HepG2 (cell line): ENCODE data around the gene ARHGAP33. TPM values are rescaled to one million over a fixed set of nuclear protein-coding genes. Genes with fewer than 3 reads are reported as not detected.

Experiments used
- CEBPG ChIP-seq: IDR thresholded peaks from 2 replicates; pipeline ENCODE4 v1.6.1; 2016
- CEBPZ ChIP-seq: IDR thresholded peaks from 2 replicates; pipeline ENCODE4 v1.6.1; 2012; ENCODE audit warnings: low read length, improper control_type of control experiment
- MEF2D ChIP-seq: sonication (generic); formaldehyde crosslinking; IDR thresholded peaks from 2 replicates; pipeline ENCODE4 v1.5.1; 2020; ENCODE audit warnings: mild to moderate bottlenecking, missing genetic modification reagents
- NR1H2 ChIP-seq: sonication (generic); formaldehyde crosslinking; IDR thresholded peaks from 2 replicates; pipeline ENCODE4 v1.8.1; 2022; ENCODE audit warnings: low read depth, missing genetic modification reagents, borderline replicate concordance
- NRL ChIP-seq: sonication (generic); formaldehyde crosslinking; IDR thresholded peaks from 2 replicates; pipeline ENCODE4 v1.5.0; 2020; ENCODE audit warnings: missing genetic modification reagents, mild to moderate bottlenecking, moderate library complexity, borderline replicate concordance
- RBFOX2 ChIP-seq: fragments of 200-400 bp; formaldehyde crosslinking; IDR thresholded peaks from 2 replicates; pipeline ENCODE4 v1.6.1; 2017; ENCODE audit warnings: low read depth, mild to moderate bottlenecking, low read length
- RXRB ChIP-seq: IDR thresholded peaks from 2 replicates; pipeline ENCODE4 v1.6.1; 2016; ENCODE audit warnings: borderline replicate concordance, missing genetic modification reagents, missing compliant biosample characterization
- SMAD3 ChIP-seq: sonication (generic); formaldehyde crosslinking; IDR thresholded peaks from 2 replicates; pipeline ENCODE4 v1.4.0; 2020; ENCODE audit warnings: missing genetic modification reagents
- SNAPC4 ChIP-seq: sonication (generic); formaldehyde crosslinking; IDR thresholded peaks from 2 replicates; pipeline ENCODE4 v1.4.0; 2020; ENCODE audit warnings: mild to moderate bottlenecking, missing genetic modification reagents
- TIGD3 ChIP-seq: sonication (generic); formaldehyde crosslinking; IDR thresholded peaks from 2 replicates; pipeline ENCODE4 v1.5.1; 2020; ENCODE audit warnings: mild to moderate bottlenecking, missing genetic modification reagents, borderline replicate concordance
- YEATS2 ChIP-seq: sonication (generic); formaldehyde crosslinking; IDR thresholded peaks from 2 replicates; pipeline ENCODE4 v1.4.0; 2020; ENCODE audit warnings: missing genetic modification reagents, borderline replicate concordance
- ZBTB7B ChIP-seq: sonication (generic); formaldehyde crosslinking; IDR thresholded peaks from 2 replicates; pipeline ENCODE4 v1.4.0; 2020; ENCODE audit warnings: missing genetic modification reagents
- ZNF180 ChIP-seq: sonication (generic); formaldehyde crosslinking; IDR thresholded peaks from 2 replicates; pipeline ENCODE4 v1.4.0; 2020; ENCODE audit warnings: low read depth, missing genetic modification reagents, borderline replicate concordance
- ZNF256 ChIP-seq: sonication (generic); formaldehyde crosslinking; conservative IDR thresholded peaks from 2 replicates; pipeline ENCODE4 v1.4.0; 2020; ENCODE audit warnings: missing genetic modification reagents
- ZNF616 ChIP-seq: sonication (generic); formaldehyde crosslinking; IDR thresholded peaks from 2 replicates; pipeline ENCODE4 v1.5.0; 2020; ENCODE audit warnings: low read depth, mild to moderate bottlenecking, missing genetic modification reagents
- ZNF792 ChIP-seq: IDR thresholded peaks from 2 replicates; pipeline ENCODE4 v1.6.1; 2016
- polyA plus RNA-seq, 8 experiments: library from polyadenylated mRNA; depleted of rRNA in 3 of 8; stranded (reverse) in 7 of 8; unstranded in 1 of 8; fragments of >200 nt; fragmentation: Illumina TruSeq in 4 of 8; extraction: Trizol in 4 of 8; gene quantifications; 2 replicates each; pipeline versions ENCODE4 v1.2.1 to v1.2.3, GENCODE V29; 2011 to 2016; ENCODE audit warnings: low read depth in 4 of 8, missing spikeins in 1 of 8, mixed read lengths in 1 of 8; ENCODE audit not compliant: insufficient read depth in 1 of 8
- total RNA-seq, 5 experiments: library from RNA; depleted of rRNA; stranded (reverse); fragments of >200 nt; fragmentation: Illumina TruSeq; extraction: Trizol; gene quantifications; 2 replicates each; pipeline ENCODE4 v1.2.3, GENCODE V29; 2016; ENCODE audit warnings: low read depth in 1 of 5

The ARHGAP33 gene
- total and polyA plus RNA-seq, 2 of the 13 experiments (the other 11 are each of a cell fraction or from before 2014, with no cell fraction given), result 1.3 to 2.7 TPM

GRCh38 chr19:35748106-35749020, 27.0 kb upstream of the ARHGAP33 start, which contains the start of gene LIN37 (continued):
- TF ChIP-seq CEBPZ, result peak; percentile 48; the same call in 1 of the 2 replicates
- TF ChIP-seq ZNF256 (CRISPR knock-in tag), result no peak
- TF ChIP-seq RXRB (CRISPR knock-in tag), result no peak
- 0 out of 2 replicates have a peak, but pooled peaks have one; percentile 40 for TF ChIP-seq ZNF616 (CRISPR knock-in tag)
- peak; percentile 97 for TF ChIP-seq CEBPG
- 0 out of 2 replicates have a peak, but pooled peaks have one; percentile 50 for TF ChIP-seq ZNF180 (CRISPR knock-in tag)
- peak; percentile 62; the same call in 1 of the 2 replicates for TF ChIP-seq NRL (CRISPR knock-in tag)
- no peak for TF ChIP-seq ZNF792 (CRISPR knock-in tag)
- no peak for TF ChIP-seq SNAPC4 (CRISPR knock-in tag)
- TF ChIP-seq NR1H2 (CRISPR knock-in tag), result no peak
- TF ChIP-seq MEF2D (CRISPR knock-in tag), result peak; percentile 65; the same call in 1 of the 2 replicates
- TF ChIP-seq RBFOX2, result peak; percentile 58
- TF ChIP-seq TIGD3 (CRISPR knock-in tag), result no peak
- peak; percentile 96 for TF ChIP-seq YEATS2 (CRISPR knock-in tag)
- no peak for TF ChIP-seq ZBTB7B (CRISPR knock-in tag)
- peak; percentile 23; the same call in 1 of the 2 replicates for TF ChIP-seq SMAD3 (CRISPR knock-in tag)
